ENCODE data around the gene TRIP12. TPM values are rescaled to one million over a fixed set of nuclear protein-coding genes. Genes with fewer than 3 reads are reported as not detected.

TRIP12 gene
- total and polyA plus RNA-seq, 2 of the 8 experiments (the other 6 are each of a cell fraction or from before 2014, with no cell fraction given): 23.1 to 174 TPM

GRCh38 chr2:229861431-229861830 is 60.4 kb downstream of the TRIP12 start:
- Histone ChIP-seq H2BK5ac (ENCODE audit: low read depth, low read length) (no peak overlapping the region), H3K9ac (replicated peaks in 1 of 4; ENCODE audit: extremely low read depth in 1 of 4, low read depth in 3 of 4, low read length in 3 of 4) (no peak overlapping the region), H4K20me1 (replicated peaks in 1 of 2; ENCODE audit: control insufficient read depth in 1 of 2, insufficient read depth in 2 of 2, low read length in 2 of 2) (no peaks in the 10 kb centered on the region), H3K27me3 (replicated peaks in 1 of 4; ENCODE audit: control insufficient read depth in 3 of 4, extremely low read depth in 1 of 4, insufficient read depth in 3 of 4, low read length in 3 of 4) (no peaks in the 10 kb centered on the region), H4K5ac (ENCODE audit: insufficient read length, low read depth, low read length) (no peak overlapping the region), H3K56ac (replicated peaks; ENCODE audit: insufficient read length, low read depth, low read length) (no peak overlapping the region), H3K36me3 (ENCODE audit: control insufficient read depth in 2 of 4, insufficient read depth in 4 of 4, low read length in 3 of 4) (peaks cover 0 to 21% (median 12%) of the 10 kb centered on the region in 4 experiments; a peak in 5 of 8 replicates), H4K8ac (ENCODE audit: extremely low read depth, insufficient read depth, low read length) (no peak overlapping the region), H3K27ac (ENCODE audit: low read depth, low read length) (no peak overlapping the region), H2BK12ac (ENCODE audit: low read depth, low read length) (no peak overlapping the region), H3K14ac (ENCODE audit: insufficient read length) (no peak overlapping the region), H3K23ac (ENCODE audit: insufficient read length) (no peak overlapping the region), H3K9me3 (ENCODE audit: insufficient read depth in 2 of 2, low read depth in 1 of 2, low read length in 1 of 2) (no peaks in the 10 kb centered on the region), H2AK5ac (ENCODE audit: low read depth, low read length) (no peak overlapping the region), H4K91ac (replicated peaks; ENCODE audit: insufficient read length, low read length) (no peak overlapping the region), H2BK15ac (ENCODE audit: low read length) (no peak overlapping the region), H3K4me3 (ENCODE audit: extremely low read depth in 1 of 4, insufficient read depth in 2 of 4, low read depth in 3 of 4, low read length in 4 of 4) (no peak overlapping the region), H3K4me2 (ENCODE audit: insufficient read depth in 1 of 2, low read depth in 2 of 2, low read length in 2 of 2) (no peak overlapping the region), H3K79me1 (ENCODE audit: low read depth, low read length) (0 out of 2 replicates have a peak, but pooled peaks cover 2% of the 10 kb centered on the region), H3K4ac (replicated peaks; ENCODE audit: insufficient read length, low read depth, low read length) (no peak overlapping the region), H2AFZ (ENCODE audit: low read length) (no peak overlapping the region), H2BK20ac (ENCODE audit: low read length) (no peak overlapping the region), H3K79me2 (ENCODE audit: control insufficient read depth in 1 of 2, insufficient read depth in 2 of 2, low read length in 2 of 2) (peaks cover 0 to 43% of the 10 kb centered on the region in 2 experiments; a peak in 2 of 4 replicates), H3K23me2 (ENCODE audit: low read depth, low read length) (no peaks in the 10 kb centered on the region), H2BK120ac (replicated peaks; ENCODE audit: low read depth, low read length) (no peak overlapping the region), H3K18ac (ENCODE audit: extremely low read depth, low read length) (no peak overlapping the region), H3K4me1 (replicated peaks in 1 of 4; ENCODE audit: control insufficient read depth in 3 of 4, insufficient read depth in 4 of 4, low read length in 3 of 4) (no peaks in the 10 kb centered on the region)
- FAIRE-seq: no peak
- DNase-seq (ENCODE audit: low read depth in 1 of 2, low spot score in 2 of 2): no peak
- POLR2A ChIA-PET (ENCODE audit: partially characterized antibody): no interaction called here
- TF ChIP-seq EGR1 (IDR thresholded peaks at IDR 0.05; ENCODE audit: borderline replicate concordance, low read depth, low read length): no peak
- CTCF ChIA-PET (ENCODE audit: partially characterized antibody): interaction anchor here (0.8 kb wide), 1 partner anchor 9 kb away, joined by 3 read pairs; no protein-coding TSS in a partner anchor
